Psoas muscle (tissue), 8 donors: ENCODE results near the gene SYVN1. TPM values are rescaled to one million over a fixed set of nuclear protein-coding genes. Genes with fewer than 3 reads are reported as not detected.

Experiments
- ATAC-seq, 4 donors: fragments of 200-7000 bp; cut with Tn5 transposase; one replicate each; pipeline ENCODE4 v1.9.1; 2020; ENCODE audit warnings: moderate library complexity in 3 of 4, mild to moderate bottlenecking in 2 of 4
- DNase-seq, 2 donors: peaks; one replicate each; pipeline ENCODE4 v3.0.0-alpha.2; 2020
- H3K27ac ChIP-seq: fragments of 200-600 bp; one replicate; pipeline ENCODE4 v1.8.0; 2022
- H3K27me3 ChIP-seq, 3 donors: fragments of 200-600 bp in 1 of 3; one replicate each; pipeline versions ENCODE4 v1.6.1 to v1.8.0; 2013 to 2022; ENCODE audit warnings: low read length in 2 of 3, mild to moderate bottlenecking in 2 of 3, moderate library complexity in 1 of 3; ENCODE audit not compliant: insufficient read depth in 3 of 3
- H3K36me3 ChIP-seq, 2 donors: fragments of 200-600 bp in 1 of 2; one replicate each; pipeline versions ENCODE4 v1.6.1 to v1.8.0; 2013 to 2022; ENCODE audit warnings: low read depth in 1 of 2, mild to moderate bottlenecking in 1 of 2, moderate library complexity in 1 of 2; ENCODE audit not compliant: insufficient read depth in 1 of 2
- H3K4me1 ChIP-seq: fragments of 200-600 bp; one replicate; pipeline ENCODE4 v1.8.0; 2022
- H3K4me3 ChIP-seq: fragments of 200-600 bp; one replicate; pipeline ENCODE4 v1.8.0; 2022; ENCODE audit warnings: mild to moderate bottlenecking
- H3K9me3 ChIP-seq: fragments of 200-600 bp; one replicate; pipeline ENCODE4 v1.8.0; 2022
- CTCF ChIP-seq: fragments of 200-600 bp; IDR thresholded peaks from one replicate; pipeline ENCODE4 v1.8.0; 2022; ENCODE audit warnings: antibody characterized with exemption
- WGBS, 3 donors: extraction: QIAGEN DNeasy Blood & Tissue Kit; methylation state at CpG; one replicate each; pipeline versions ENCODE4 v1.1.6 to v1.1.7; 2013; 5-methylcytosine and 5-hydroxymethylcytosine counted together
- intact Hi-C, 2 donors: fragments of 100-400 bp; cut with DNase I; formaldehyde crosslinking; loops; one replicate each; pipeline versions ENCODE4 v1.11.0 to v1.14.2; 2022
- polyA plus RNA-seq, 3 donors: library from polyadenylated mRNA; stranded (reverse); fragments of 200-250 nt; gene quantifications; one replicate each; pipeline ENCODE4 v1.2.3, GENCODE V29; 2013
- total RNA-seq, 4 donors: library from RNA; stranded (reverse); fragmentation: NEBNext Ultra II Directional in 2 of 4; extraction: Animal tissue kit (Norgen Biotek cat#: 25700) in 2 of 4; gene quantifications; one replicate each; pipeline versions ENCODE4 v1.2.1 to v1.2.4, GENCODE V29; 2021 to 2023
- donor health status: healthy with polysubstance abuse.
- donor health status: DM: no; HTN: no; CAD: no; lungs with moderate emphysema.
- donor health status: Bipolar disorder and iron deficiency.
- donor health status: healthy.
- donor health status: DM: yes; HTN: yes; CAD: no.
- donor health status: DM: no; HTN: no; CAD: no.
- donor health status: DM: no; HTN: no; CAD: no.
- donor health status: DM: yes; HTN: yes; CAD: no.

The SYVN1 gene
- total and polyA plus RNA-seq, 7 donors = 20.2 to 56.1 (median 29.3) TPM

DNA sequence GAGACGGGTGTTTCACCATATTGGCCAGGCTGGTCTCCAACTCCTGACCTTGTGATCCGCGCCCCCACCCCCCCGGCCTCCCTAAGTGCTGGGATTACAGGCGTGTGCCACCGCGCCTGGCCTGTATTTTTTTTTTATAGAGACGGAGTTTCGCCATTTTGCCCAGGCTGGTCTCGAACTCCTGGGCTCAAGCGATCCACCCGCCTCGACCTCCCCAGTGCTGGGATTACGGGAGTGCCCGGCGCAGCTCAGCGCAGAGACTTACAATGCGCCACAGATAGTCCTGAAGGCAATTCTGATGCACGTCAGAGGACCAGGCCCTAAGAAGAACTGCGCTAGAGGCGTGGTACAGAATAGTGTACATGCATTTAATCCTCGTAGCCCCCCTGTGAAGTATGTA lies 38.9 kb downstream of the SYVN1 start:
- Histone ChIP-seq H3K27me3 (no peaks in the 10 kb centered on the region), H3K27ac (peak overlapping the region; percentile 96), H3K9me3 (no peaks in the 10 kb centered on the region), H3K4me1 (peaks cover 25% of the 10 kb centered on the region), H3K36me3 (peaks cover 0 to 19% of the 10 kb centered on the region in 2 donors), H3K4me3 (peak overlapping the region; percentile 93)
- intact Hi-C loops = no loop called here
- 70 to 77% (median 77%) methylated on average over 22 of the region's 22 CpGs for WGBS, 3 donors
- TF ChIP-seq CTCF = no peak
- no peak for ATAC-seq
- DNase-seq = no peak

DNA sequence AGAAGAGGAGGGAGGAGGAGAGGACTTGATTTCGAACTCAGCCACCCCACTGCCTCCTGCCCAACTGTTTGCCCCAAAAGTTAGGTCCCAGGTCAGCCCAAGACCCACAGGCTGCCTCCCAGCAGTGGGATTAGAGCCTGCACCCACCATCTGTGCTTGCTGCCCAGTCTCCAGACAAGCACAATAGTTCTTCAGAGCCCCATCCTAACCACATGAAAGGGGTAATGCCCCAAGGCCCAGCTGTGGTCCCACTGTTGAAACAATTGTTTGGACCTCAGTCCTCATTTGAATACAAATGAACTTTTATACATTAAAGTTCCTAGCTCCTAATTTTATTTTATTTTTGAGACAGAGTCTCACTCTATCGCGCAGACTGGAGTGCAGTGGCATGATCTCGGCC lies 43.7 kb downstream of the SYVN1 start:
- ATAC-seq (no peak), DNase-seq (no peak)
- Histone ChIP-seq H3K9me3 (no peaks in the 10 kb centered on the region), H3K36me3 (peaks cover 3 to 43% of the 10 kb centered on the region in 2 donors), H3K27ac (no peak overlapping the region), H3K27me3 (no peaks in the 10 kb centered on the region), H3K4me3 (no peak overlapping the region), H3K4me1 (peaks cover 2% of the 10 kb centered on the region)
- 93 to 95% (median 94%) methylated on average over 4 of the region's 4 CpGs for WGBS, 3 donors
- TF ChIP-seq CTCF = no peak
- intact Hi-C loops = no loop called here

GRCh38 chr11:65089621-65090020 lies 44.7 kb downstream of the SYVN1 start:
- Histone ChIP-seq H3K27me3 (no peaks in the 10 kb centered on the region), H3K4me1 (peaks cover 12% of the 10 kb centered on the region), H3K27ac (no peak overlapping the region), H3K9me3 (no peaks in the 10 kb centered on the region), H3K4me3 (no peak overlapping the region), H3K36me3 (peaks cover 3 to 50% of the 10 kb centered on the region in 2 donors)
- intact Hi-C loops = no loop called here
- ATAC-seq (no peak), DNase-seq (no peak)
- WGBS, 3 donors = 92 to 95% (median 94%) methylated on average over 4 of the region's 4 CpGs
- TF ChIP-seq CTCF = no peak

DNA sequence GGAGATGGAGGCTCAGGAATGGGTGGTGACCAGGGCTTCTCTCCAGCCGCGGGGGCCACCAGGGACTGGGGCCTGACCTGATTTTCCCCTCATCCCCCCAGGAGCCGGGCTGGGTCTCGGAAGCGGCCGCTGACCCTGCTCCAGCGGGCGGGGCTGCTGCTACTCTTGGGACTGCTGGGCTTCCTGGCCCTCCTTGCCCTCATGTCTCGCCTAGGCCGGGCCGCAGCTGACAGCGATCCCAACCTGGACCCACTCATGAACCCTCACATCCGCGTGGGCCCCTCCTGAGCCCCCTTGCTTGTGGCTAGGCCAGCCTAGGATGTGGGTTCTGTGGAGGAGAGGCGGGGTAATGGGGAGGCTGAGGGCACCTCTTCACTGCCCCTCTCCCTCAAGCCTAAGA lies 46.5 kb downstream of the SYVN1 start:
- Histone ChIP-seq H3K9me3 (no peaks in the 10 kb centered on the region), H3K27me3 (no peaks in the 10 kb centered on the region), H3K27ac (no peak overlapping the region), H3K36me3 (peaks cover 3 to 50% of the 10 kb centered on the region in 2 donors), H3K4me3 (no peak overlapping the region), H3K4me1 (peaks cover 23% of the 10 kb centered on the region)
- intact Hi-C loops = no loop called here
- ATAC-seq (no peak), DNase-seq (no peak)
- no peak for TF ChIP-seq CTCF
- WGBS, 3 donors = 89 to 91% (median 90%) methylated on average over 15 of the region's 15 CpGs

DNA sequence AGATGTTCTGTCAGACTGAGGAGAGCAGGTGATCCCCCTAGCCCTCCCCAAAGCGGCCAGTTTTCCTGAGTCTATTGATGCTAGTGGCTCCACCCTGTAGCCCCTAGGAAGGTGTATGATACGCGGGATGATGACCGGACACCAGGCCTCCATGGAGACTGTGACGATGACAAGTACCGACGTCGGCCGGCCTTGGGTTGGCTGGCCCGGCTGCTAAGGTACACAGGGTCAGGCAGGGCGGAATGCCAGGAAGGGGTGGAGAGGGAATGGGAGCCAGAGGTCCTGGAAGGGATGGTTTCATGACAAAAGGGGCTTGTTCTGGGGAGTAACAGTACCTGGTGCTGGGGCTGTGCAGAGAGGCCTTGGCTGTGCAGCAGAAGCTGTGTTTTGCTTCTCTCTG lies 47.1 kb downstream of the SYVN1 start:
- Histone ChIP-seq H3K36me3 (peaks cover 3 to 50% of the 10 kb centered on the region in 2 donors), H3K9me3 (no peaks in the 10 kb centered on the region), H3K4me3 (no peak overlapping the region), H3K27ac (no peak overlapping the region), H3K4me1 (peaks cover 23% of the 10 kb centered on the region), H3K27me3 (no peaks in the 10 kb centered on the region)
- ATAC-seq (no peak), DNase-seq (no peak)
- no peak for TF ChIP-seq CTCF
- 84 to 91% (median 88%) methylated on average over 11 of the region's 11 CpGs for WGBS, 3 donors
- intact Hi-C loops = no loop called here
